ENCODE results near the gene ULBP1. TPM values are rescaled to one million over a fixed set of nuclear protein-coding genes. Genes with fewer than 3 reads are reported as not detected.

Gene ULBP1
- total RNA-seq, 1 experiment from 2014 or later, result 1.6 TPM

- no CpG with 5 or more reads among the region's 14 CpGs for WGBS (ENCODE audit: extremely low coverage, insufficient read length, low lambda C conversion rate)
- Histone ChIP-seq H3K23me2 (ENCODE audit: insufficient read length, low read depth, low read length, poor library complexity, severe bottlenecking) (peaks cover 5% of the 10 kb centered on the region), H3K4ac (ENCODE audit: low read depth, low read length) (no peak overlapping the region), H2BK5ac (ENCODE audit: insufficient read length, low read length) (no peak overlapping the region), H3K18ac (ENCODE audit: insufficient read length, low read depth, low read length) (no peak overlapping the region), H3K14ac (ENCODE audit: insufficient read depth, low read length) (no peak overlapping the region), H4K8ac (replicated peaks; ENCODE audit: insufficient read length, low read depth, low read length) (no peak overlapping the region), H3K9ac (ENCODE audit: extremely low read depth, insufficient read length, low read length) (no peak overlapping the region), H3K23ac (ENCODE audit: insufficient read length, low read depth, low read length) (no peak overlapping the region), H3K9me3 (ENCODE audit: control insufficient read depth, low read depth, low read length) (no peaks in the 10 kb centered on the region), H3K27me3 (ENCODE audit: insufficient read depth, low read length) (peaks cover 15% of the 10 kb centered on the region; the same call in 1 of the 2 replicates), H2BK12ac (ENCODE audit: insufficient read length, low read depth, low read length) (no peak overlapping the region), H3K79me1 (ENCODE audit: insufficient read depth, low read depth, low read length, poor library complexity, severe bottlenecking) (no peaks in the 10 kb centered on the region), H4K20me1 (ENCODE audit: control insufficient read depth, insufficient read depth, insufficient read length) (no peaks in the 10 kb centered on the region), H2AK5ac (ENCODE audit: insufficient read length, low read length) (no peak overlapping the region), H3K27ac (ENCODE audit: insufficient read length, low read depth, low read length) (no peak overlapping the region), H2BK120ac (ENCODE audit: low read depth, low read length, poor library complexity, severe bottlenecking) (no peak overlapping the region), H3K79me2 (ENCODE audit: insufficient read depth, low read length) (no peaks in the 10 kb centered on the region), H2AFZ (ENCODE audit: low read length) (no peak overlapping the region), H3K56ac (ENCODE audit: insufficient read length, low read depth, low read length) (no peak overlapping the region), H3T11ph (ENCODE audit: low read length) (no peak overlapping the region), H3K4me1 (ENCODE audit: insufficient read depth, low read length) (no peaks in the 10 kb centered on the region), H2BK15ac (ENCODE audit: low read depth, low read length) (no peak overlapping the region), H2BK20ac (ENCODE audit: low read depth, low read length, poor library complexity, severe bottlenecking) (no peak overlapping the region), H4K5ac (ENCODE audit: insufficient read length, low read depth, low read length) (no peak overlapping the region), H3K4me2 (ENCODE audit: insufficient read depth, insufficient read length, low read length) (peak overlapping the region; percentile 67), H4K91ac (ENCODE audit: insufficient read length, low read depth, low read length) (no peak overlapping the region)
- Mint-ChIP-seq H3K27ac (0 out of 7 replicates have a peak overlapping the region, but pooled peaks of 1 of the 3 experiments have one; percentile 63), H3K9me3 (peaks cover 0 to 2% of the 10 kb centered on the region in 2 experiments; a peak in 3 of 5 replicates), H3K27me3 (ENCODE audit: low read depth) (peaks cover 48% of the 10 kb centered on the region), H3K36me3 (ENCODE audit: insufficient read depth in 1 of 3, low read depth in 3 of 3) (peaks cover 0 to 17% (median 0%) of the 10 kb centered on the region in 3 experiments; a peak in 3 of 7 replicates), H3K4me1 (peaks cover 7 to 8% of the 10 kb centered on the region in 2 experiments), H3K4me3 (peak overlapping the region; percentile 85 to 91)
- no peak for TF ChIP-seq CTCF (conservative IDR thresholded peaks at IDR 0.05)
- no peak for DNase-seq
These were observed 40.5 kb downstream of the ULBP1 start for GRCh38 chr6:150004101-150004782.

All from H9 (cell line).